ENCODE measurements around the gene LENG8.
"Not testable (repeated sequence)": the region's sequence is repeated elsewhere in the genome, so short reads cannot be mapped to it uniquely, and the experiment has no call there.

The LENG8 gene

DNA sequence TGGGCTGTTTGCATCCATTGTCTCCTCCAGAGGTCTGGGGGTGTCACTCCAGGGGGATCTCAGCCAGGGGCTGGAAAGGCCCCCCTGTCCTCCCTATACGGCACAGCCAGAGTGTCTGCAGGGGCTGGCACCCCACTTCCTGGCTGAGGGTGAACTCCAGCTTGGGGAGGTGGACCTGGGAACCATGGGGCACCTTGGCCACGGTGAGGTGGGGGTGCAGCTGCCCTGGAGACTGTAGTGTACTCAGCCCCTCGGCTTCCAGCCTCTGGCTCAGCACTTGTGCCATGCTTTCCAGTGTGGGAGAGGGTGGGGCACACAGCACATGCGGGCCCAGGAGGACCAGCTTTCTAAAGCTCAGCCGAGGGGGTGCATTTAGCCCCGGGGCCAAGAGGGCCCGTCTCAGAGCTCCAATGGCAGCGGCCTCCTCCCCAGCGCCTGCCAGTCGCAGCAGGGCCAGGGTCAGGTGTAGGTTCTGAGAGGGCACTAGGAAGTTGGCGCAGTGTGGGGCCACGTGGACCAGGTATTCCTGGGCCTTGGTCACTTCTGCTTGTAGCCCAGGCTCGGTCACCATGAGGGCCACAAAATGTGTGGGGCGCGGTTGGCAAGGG lies 13.2 kb downstream of the LENG8 start:
- no peak for DNase-seq (ENCODE audit: low read depth)

DNA sequence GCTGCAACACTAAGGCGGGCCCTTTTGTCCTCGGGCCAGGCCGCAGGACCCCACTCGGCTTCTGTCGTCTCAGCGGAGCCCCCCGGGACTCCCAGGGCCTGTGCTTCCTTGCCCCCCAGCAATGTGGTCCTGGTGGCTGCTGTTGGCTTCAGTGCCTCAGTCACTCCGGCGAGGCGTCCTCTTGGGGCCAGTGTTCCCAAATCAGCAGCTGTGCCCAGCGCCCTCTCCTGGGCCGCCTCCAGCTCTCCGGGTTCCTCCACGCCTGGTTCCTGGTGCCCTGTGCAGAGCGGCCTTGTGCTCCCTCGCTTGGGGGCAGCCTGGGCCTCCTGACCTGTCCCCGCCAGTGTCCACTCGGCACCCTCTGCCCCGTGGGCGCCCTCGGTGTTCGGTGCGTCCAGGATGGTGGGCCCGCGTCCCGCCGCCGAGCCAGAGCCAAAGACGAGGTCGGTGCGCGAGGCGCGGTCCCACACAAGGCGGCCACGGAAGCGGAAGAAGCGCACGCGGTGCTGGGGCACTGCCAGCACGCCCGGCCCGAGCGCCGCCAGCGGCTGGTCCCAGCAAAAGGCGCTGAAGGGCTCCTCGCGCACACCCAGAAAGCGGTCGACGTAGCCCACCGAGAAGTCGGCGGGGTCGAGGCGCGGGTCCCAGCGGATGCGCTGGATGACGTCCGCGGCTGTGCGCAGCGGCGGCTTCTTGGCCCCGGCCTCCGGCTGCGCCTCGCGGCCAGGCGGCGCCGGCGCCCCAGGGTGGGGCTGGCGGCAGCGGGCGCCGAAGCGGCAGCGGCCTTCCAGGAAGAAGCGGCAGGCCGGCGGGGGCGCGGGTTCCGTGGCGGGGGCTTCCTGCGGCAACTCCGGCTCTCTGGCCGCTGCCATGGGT lies 13.9 kb downstream of the LENG8 start:
- DNase-seq (ENCODE audit: low read depth) = peak; percentile 70

DNA sequence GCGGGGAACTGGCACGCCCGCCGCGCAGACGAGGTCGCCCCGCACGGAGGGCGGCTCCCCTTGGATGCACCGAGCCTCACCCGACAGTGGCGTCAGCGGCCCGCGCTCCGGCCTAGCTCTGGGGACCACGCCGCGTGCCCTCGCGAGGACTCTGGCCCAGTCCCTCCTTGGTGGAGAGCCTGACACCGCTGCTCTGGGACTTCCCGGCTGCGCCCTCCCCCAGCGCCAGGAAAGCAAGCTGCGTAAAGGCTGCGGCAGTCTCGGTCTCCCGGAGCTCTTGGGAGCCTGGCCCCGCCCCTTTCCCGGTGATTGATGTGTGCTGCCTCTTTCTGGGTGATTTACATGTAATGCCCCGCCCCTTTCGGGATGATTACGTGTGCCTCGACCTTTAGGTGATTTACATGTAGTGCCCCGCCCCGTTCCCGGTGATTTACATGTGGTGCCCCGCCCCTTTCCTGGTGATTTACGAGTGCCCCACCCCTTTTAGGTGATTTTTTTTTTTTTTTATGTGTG lies 14.6 kb downstream of the LENG8 start, which contains the start of gene LENG9:
Gene LENG9, minus strand, starts transcription at position 248 of the 513 bp plus-strand sequence. CDS start 252 bp downstream, outside the sequence.
- peak; percentile 99 for DNase-seq (ENCODE audit: low read depth)

- DNase-seq (ENCODE audit: low read depth) = peak; percentile 84
Measured at GRCh38 chr19:54464044-54464629, 15.1 kb downstream of the LENG8 start.

DNA sequence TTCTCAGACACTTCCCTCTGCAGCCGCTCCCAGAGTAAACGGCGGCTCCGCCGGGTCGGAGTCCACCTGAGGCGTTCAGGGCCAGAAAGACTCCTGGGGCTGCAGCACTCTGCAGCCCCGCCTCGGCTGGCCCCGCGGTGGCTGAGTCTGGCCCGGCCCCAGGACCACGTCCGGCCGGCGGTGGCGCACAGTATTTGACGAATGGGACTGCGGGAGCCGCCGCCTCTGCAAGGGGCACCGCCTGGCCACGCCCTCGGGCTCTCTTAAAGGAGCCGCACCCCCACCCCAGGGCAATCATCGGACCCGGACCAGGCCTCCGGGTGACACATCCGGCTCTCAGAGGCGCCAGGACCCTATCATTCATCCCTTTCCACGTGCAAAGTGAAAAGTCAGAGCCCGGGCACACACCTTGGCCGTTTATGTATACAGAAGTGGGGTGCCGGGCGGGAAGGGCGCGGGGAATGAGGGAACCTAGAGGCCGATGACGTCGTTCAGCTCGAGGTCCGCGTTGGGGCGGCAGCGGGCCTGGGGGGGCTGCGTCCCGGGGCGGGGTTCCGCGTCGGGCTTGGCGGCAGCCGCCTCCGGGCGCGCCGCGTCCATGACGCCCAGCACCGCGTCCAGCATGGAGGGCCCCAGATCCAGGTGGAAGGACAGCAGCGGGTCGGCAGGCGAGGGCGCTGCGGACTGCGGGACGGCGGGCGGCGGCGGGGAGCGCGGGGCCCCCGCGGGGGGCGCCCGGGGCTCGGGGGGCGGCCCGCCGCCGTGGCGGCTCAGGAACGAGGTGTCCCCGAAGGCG lies 15.8 kb downstream of the LENG8 start:
- peak; percentile 85 for DNase-seq (ENCODE audit: low read depth)

DNA sequence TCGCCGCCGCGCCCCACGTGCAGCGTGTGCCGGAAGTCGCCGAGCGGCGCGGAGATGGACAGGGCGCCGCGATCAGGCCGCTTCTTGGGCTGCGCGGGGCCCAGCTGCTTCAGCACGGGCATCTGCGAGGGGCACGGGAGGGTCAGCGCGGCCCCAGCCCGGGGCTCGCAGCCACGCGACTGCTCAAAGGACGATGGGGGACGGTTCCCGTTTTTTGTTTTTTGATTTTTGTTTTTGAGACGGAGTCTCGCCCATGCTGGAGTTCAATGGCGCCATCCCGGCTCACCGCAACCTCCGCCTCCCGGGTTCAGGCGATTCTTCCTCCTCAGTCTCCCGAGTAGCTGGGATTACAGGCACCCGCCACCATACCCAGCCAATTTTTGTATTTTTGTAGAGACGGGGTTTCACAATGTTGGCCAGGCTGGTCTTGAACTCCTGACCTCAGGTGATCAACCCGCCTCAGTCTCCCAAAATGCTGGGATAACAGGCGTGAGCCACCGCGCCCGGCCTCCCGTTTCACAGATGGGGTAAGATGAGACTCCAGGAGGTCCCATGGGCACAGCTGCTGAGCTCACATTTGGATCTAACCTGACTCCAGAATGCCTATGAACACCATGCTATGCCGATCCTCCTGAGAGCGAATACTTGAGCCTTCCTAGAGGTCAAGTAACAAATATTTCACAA lies 16.6 kb downstream of the LENG8 start:
- DNase-seq (ENCODE audit: low read depth) = no peak

DNA sequence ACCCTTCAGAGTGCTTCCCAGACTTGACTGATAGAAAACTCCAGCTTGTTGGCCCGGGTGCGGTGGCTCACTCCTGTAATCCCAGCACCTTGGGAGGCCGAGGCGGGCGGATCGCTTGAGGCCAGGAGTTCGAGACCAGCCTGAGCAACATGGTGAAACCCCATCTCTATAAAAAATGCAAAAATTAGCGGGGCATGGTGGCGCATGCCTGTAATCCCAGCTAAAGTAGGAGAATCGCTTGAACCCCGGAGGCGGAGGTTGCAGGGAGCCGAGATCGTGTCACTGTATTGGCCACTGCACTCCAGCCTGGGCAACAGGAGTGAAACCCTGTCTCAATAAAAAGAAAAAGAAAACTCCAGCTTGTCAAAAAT lies 17.1 kb downstream of the LENG8 start:
- not testable (repeated sequence) for DNase-seq (ENCODE audit: low read depth)

- no peak for DNase-seq (ENCODE audit: low read depth)
Measured at GRCh38 chr19:54469496-54469934, 20.5 kb downstream of the LENG8 start.

DNA sequence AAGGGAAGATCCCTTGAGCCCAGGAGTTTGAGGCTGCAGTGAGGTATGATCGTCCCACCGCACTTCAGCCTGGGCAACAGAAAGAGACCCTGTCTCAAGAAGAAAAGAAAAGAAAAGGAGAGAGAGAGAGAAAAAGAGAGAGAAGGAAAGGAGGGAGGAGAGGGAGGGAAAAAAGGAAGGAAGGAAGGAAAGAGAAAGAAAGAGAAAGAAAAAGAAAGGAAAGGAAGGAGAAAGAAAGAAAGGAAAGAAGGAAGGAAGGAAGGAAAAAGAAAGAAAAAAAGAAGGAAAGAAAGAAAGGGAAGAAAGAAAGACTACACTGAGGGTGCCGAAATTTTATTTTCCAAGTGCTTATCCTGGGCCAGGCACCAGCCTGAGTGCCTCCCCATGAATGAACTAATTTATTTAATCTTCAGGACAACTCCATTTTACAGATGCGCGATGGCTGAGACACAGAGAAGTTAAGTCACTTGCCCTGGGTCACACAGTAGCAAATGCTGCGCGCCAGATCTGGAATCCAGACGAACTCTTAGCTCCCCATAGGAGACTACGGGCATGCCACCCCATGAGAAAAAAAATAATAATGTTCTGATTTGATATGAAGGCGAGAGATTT lies 21.4 kb downstream of the LENG8 start:
- no peak for DNase-seq (ENCODE audit: low read depth)

DNA sequence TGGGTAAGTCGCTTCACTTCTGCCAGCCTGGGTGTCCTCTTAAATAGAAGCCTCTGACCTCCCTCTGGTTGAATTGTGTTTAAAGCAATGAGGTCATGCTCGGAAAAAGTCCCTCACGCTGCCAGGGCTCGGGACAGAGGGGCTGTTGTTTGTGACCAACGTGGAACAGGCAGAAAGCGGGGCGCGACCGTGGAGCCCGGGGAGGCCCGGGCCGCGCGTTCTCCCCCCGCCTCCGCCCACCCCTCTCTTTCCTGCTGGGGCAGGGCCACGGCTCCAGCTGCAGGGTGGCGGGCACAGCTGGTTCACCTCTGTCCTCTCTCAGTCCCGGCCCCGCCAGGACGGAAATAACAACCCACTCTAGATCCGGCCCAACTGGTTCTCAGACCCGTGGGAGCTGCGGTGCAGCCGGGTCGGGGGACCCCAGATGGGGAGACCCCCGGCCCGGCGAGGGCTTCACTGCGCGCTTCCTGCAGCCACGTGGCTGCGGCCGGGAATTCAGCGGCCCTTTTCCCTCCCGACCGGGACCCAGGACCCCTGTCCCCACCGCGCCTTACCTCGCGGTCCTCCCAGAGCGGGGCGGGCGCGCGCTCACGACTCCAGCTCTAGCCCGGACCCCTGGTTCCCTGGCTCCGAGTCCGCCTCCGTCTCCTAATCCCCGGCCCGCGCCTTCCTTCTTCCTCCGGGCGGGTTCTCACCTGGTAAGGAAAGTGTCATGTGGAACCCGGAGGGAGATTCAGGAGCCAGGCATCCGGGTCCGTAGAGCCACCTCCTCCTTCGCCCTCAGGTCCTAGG lies 22.2 kb downstream of the LENG8 start:
- DNase-seq (ENCODE audit: low read depth) = no peak

GRCh38 chr19:54473071-54473891 lies 24.3 kb downstream of the LENG8 start, which contains the start of gene CDC42EP5:
Gene CDC42EP5, minus strand, starts transcription at chr19:54473296. Its CDS starts 7,749 bp downstream, at chr19:54465547.
- DNase-seq (ENCODE audit: low read depth) = peak; percentile 43

GRCh38 chr19:54473892-54474372 lies 24.9 kb downstream of the LENG8 start:
- no peak for DNase-seq (ENCODE audit: low read depth)

DNA sequence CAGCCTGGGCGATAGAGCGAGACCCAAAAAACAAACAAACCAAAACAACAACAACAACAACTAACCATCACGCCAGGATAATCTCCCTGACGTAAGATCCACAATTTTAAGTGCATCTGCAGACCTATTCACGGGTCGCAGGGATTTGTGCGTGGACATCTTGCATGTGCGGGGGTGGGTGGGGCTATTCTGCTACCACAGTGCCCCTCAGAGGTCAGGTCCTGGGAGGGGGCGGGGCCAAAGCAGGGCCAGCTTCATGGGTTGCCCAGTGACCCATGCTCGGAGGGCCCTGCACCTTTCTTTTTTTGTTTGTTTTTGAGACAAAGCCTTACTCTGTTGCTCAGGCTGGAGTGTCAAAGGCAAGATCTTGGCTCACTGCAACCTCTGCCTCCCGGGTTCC lies 26.7 kb downstream of the LENG8 start:
- DNase-seq (ENCODE audit: low read depth) = no peak

DNA sequence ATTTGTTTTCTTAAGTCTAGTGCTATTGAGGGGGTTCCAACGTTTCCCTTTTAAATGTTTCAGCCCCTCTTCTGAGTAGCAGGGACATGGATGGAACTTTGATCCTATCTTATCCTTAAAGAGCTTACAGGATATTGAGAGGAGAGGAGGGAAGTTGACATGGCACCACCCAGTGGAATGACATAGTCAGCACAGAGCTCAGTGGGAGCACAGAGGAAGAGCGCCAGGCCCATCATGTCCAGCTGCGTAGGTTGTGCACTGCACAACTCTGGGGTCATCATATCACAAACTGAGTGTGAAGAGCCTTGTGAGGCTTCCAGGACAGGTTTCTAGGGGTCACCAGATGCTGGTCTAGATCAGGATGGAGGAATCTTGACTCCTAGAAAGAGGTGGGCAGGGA lies 28.7 kb downstream of the LENG8 start:
- no peak for DNase-seq (ENCODE audit: low read depth)

DNA sequence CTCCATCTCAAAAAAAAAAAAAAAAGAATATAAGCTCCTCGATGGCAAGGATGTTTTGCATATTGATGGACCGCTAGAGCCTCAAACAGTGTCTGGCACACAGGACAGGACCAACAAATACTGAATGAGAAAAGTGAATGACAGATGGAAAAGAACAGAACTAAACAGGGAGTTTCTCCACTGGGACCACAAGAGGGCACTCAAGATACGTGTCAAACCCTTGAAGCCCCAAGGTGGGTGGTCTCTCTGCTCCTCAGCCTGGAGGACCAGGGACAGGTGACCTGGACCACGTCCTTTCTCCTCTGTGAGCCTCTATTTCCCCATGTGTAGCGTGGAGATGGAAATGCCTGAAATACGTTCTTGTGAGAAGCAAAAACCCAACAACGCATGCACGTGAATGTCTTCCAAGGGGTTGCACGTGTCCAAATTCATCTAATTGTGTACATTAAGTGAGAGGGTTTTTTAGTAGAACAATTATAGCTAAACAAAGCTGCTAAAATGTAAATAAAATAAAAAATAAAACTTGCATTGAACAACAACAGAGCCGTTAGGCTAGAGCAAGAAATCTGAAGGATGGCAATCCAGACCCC lies 29.8 kb downstream of the LENG8 start:
- peak; percentile 59 for DNase-seq (ENCODE audit: low read depth)

DNA sequence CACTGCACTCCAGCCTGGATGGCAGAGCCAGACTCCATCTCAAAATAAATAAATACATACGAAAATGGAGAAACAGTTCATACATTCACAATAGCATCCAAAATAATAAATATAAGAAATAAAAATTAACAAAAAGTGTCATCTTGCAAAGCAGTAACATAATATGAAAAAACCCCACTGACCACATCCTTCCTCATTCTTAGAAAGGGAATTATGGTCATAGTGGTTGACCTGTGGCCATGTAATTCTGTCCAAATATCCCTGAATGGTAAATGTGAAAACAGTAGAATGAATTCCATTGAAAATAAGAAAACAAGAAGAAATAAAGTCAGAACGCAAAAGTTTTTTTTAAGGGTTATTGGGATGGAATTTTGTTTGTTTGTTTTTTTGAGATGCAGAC lies 31.1 kb downstream of the LENG8 start:
- no peak for DNase-seq (ENCODE audit: low read depth)

DNA sequence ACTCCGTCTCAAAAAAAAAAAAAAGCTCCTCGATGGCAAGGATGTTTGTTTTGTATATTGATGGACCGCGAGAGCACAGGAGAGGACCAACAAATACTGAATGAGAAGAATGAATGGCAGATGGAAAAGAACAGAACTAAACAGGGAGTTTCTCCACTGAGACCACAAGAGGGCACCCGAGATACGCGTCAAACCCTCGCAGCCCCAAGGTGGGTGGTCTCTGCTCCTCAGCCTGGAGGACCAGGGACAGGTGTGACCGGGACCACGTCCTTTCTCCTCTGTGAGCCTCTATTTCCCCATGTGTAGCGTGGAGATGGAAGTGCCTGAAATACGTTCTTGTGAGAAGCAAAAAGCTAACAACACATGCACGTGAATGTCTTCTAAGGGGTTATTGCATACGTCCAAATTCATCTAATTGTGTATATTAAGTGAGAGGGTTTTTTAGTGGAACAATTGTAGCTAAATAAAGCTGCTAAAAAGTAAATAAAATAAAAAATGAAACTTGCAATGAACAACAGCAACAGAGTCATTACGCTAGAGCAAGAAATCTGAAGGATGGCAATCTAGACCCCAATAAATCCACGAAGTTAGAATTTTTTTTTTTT lies 32.4 kb downstream of the LENG8 start:
- DNase-seq (ENCODE audit: low read depth) = peak; percentile 54

GRCh38 chr19:54482889-54483288 lies 33.9 kb downstream of the LENG8 start:
- DNase-seq (ENCODE audit: low read depth) = no peak

Measured in ELR (cell line).